Activated gamma-delta T cell treated with Interleukin-2 at 50 U/mL for 16 hours (primary cell): ENCODE data around the gene TNP2.
"Not testable (repeated sequence)": the region's sequence is repeated elsewhere in the genome, so short reads cannot be mapped to it uniquely, and the experiment has no call there.

Experiments
- DNase-seq: peaks from one replicate; pipeline ENCODE4 v3.0.0-alpha.2; 2020

The TNP2 gene

DNA sequence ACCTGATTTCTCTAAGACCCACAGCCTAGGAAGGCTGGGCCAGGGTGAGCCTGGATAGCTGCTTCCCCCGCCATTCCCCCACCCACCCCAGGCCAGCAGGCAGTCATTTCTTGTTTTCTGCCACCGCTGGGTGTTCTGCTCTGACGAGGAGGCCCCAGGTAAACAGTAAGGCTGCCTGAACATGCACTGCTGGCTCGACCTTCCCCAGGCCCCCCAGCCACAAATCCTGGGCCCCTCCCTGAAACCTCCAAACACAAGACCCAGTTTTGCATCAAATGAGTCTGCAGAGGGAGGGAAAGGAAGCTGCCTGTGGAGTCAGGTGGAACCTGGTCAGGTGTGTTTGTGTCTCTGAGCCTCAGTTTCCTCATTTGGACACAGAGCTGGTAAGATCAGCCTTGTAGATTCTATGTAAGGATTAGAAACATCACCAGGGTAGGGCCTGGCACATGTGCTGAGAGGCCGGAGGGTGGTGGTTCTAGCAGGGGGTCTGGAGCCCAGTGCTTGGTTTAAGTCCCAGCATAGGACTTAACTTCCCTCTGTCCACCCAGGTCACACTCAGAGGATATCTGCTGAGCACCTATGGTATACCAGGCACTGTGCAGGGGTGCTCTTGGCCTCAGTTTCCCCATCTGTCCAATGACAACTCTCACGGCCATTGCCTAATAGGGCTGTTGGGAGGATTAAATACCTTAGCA, 30.9 kb upstream of the TNP2 start:
- no peak for DNase-seq

DNA sequence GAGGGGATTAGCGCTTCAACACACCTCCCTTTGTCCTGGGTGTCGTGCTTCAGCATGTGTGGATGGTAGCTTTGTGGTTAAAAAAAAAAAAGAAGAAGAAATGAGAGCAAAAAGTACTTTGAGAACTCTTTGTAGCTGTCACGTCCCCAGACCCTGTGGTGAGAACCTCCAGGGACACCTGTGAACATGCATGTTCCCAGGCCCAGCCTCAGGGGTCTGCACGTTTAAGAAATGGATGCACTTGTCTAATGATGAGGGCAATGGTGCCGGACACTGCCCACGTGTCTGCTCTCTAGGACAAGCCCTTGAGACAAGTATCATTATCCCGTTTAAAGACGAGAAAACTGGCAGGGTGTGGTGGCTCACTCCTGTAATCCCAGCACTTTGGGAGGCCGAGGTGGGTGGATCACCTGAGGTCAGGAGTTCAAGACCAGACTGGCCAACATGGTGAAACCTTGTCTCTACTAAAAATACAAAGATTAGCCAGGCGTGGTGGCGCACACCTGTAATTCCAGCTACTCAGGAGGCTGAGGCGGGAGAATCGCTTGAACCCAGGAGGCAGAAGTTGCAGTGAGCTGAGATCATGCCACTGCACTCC, 29.9 kb upstream of the TNP2 start:
- not testable (repeated sequence) for DNase-seq

DNA sequence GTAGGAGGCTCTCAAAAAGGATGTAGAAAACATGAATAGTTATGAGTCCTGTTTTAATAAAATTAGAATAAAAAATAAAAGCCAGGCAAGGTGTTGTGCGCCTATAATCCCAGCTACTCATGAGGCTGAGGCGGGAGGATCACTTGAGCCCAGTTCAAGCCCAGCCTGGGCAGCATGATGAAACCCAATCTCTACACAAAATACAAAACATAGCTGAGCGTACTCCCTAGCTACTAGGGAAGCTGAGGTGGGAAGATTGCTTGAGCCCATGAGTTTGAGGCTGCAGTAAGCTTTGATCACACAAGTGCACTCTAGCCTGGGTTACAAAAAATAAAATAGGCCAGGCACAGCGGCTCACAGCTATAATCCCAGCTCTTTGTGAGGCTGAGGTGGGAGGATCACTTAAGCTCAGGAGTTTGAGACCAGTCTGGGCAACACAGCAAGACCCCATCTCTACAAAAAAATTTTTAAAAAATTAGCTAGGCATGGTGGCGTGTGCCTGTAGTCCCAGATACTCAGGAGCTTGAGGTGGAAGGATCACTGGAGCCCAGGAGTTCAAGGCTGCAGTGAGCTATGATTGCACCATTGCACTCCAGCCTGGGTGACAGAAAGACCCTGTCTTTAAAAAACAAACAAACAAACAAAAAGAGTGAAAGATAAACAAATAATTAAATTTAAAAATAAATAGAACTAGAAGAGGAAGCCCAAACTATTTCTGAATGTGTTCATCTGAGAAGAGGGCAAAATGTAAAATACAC, 29.2 kb upstream of the TNP2 start:
- DNase-seq, result no peak

DNA sequence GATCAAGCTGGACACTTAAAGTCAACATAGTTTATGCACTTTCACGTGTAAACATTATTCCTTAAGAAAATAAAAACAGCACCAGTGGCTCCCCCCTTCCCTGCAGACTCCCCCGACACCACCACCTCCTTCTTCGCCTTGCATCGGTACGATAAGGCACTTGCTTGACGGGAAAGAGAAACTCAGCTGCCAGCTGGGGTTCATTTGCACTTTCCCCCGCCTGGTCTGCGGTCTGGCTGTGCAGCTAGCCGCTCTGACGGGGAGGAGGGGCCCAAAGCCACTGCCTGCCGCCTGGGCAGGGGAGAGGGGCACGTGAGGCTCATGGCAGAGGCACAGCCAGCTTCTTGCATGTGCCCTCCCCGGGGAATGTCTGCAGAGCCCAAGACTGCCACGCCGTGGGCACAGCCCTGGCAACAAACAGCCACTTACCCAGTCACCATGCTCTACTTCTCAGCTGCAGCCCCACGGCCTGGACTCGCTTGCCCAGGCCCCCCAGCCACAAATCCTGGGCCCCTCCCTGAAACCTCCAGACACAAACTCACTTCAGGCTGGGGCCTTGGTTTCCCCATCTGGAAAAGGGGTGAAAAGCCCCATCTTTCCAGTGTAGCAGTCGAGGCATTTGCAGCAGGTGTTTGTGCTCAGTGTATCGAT, 28.5 kb upstream of the TNP2 start:
- DNase-seq, result peak; percentile 65

DNA sequence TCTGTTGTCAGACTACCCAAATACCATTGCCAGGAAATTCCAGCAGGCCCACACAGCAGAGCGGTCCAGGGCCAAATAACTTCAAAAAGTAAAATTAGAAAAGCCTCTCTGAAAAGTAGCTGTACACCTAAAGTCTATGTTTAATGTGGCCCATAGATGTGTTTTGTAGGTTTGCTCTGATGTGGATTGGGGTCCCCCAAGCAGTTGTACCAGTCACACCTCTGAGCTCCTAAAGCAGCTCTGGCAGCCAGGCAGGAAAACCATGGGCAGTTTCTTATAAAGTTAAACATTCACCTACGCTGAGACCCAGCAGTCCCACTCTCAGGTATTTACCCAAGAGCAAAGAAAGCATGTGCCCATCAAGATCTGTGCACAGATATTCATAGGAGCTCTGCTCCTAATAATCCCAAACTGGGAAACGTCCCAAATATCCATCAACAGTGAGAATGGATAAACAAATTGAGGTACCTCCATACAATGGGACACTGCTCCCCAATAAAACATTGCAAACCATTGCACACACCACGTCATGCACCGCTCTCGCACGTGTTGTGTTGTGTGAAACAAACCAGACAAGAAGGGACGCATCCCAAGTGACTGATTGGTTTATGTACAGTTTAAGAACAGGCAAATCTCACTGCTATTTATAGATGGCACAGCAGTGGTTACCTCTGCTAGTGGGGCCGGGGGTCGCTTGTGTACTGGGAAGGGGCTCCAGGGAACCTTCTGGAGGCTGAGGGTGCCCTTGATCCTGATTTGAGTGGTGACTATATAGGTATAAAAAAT, 27.8 kb upstream of the TNP2 start:
- no peak for DNase-seq

DNA sequence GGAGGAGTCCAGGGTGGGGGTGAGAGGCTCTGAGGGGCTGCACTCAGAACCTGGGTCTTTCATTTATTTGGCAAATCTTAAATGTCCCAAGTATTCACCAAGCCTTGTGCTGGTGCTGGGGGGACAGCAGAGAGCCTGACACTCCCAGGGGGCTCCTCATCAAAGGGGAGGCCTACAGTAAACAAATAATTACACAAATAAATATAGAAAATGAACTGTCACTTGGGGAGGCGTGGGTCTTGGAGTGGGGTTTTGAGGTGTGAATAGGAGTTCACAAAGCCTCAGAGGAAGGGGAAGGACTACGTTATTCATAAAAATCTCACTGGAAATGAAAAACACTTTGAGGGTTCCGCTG, 27.2 kb upstream of the TNP2 start:
- DNase-seq, result no peak

DNA sequence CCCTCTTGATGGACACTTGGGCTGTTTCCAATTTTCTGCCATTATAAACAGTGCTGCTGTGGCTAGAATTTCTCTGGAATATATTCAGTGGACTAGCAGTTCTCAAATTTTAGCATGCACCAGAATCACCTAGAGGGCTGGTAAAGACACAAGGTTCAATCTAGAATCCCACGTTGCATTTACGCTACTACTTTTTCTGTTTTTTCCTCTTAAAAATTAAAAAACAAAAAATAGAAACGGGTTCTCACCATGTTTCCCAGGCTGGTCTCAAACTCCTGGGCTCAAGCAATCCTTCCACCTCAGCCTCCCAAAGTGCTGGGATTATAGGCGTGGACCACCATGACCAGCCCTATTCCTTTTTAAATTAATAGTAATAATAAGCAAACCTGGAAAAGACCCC, 26.5 kb upstream of the TNP2 start:
- DNase-seq, result no peak

DNA sequence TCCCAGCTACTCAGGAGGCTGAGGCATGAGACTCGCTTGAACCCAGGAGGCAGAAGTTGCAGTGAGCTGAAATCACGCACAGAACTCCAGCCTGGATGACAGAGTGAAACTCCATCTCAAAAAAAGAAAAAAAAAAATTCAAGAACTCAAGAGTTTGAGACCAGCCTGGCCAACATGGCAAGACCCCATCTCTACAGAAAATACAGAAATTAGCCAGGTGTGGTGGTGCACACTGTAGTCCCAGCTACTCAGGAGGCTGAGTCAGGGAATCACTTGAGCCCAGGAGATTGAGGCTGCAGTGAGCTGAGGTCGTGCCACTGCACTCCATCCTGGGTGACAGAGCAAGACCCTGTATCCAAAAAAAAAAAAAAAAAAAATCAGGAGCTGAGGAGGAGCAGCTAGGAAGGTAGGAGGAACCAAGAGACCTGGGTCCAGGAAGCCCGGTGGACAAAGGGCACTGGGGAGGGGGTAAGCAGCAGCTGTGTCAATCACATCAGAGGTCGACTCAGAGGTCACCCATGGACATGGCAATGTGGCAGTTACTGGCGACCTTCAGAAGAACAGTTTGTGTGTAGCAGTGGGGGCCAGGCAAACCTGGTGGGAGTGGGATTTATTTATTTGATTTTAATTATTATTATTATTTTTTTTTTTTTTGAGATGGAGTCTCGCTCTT, 23.1 kb upstream of the TNP2 start:
- no peak for DNase-seq

DNA sequence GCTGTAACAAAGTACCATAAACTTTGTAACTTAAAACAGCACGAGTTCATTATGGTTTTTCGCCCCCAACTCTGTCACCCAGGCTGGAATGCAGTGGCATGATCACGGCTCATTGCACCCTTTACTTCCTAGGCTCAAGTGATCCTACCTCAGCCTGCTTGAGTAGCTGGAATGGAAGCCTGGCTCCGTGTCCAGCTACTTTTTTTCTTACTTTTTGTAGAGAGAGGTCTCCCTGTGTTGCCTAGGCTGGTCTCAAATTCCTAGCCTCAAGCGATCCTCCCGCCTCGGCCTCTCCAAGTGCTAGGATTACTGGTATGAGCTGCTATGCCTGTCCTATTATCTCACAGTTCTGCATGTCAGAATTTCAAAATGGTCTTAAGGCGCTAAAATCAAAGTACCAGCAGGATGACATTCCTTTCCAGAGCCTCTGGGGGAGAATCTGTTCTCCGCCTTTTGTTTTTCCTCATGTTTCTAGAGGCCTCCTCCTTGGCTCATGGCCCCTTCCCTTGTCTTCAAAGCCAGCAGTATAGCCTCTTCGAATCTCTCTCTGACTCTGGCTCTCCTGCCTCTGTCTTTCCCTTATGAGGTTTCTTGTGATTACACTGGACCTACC, 22.1 kb upstream of the TNP2 start:
- DNase-seq, result no peak

DNA sequence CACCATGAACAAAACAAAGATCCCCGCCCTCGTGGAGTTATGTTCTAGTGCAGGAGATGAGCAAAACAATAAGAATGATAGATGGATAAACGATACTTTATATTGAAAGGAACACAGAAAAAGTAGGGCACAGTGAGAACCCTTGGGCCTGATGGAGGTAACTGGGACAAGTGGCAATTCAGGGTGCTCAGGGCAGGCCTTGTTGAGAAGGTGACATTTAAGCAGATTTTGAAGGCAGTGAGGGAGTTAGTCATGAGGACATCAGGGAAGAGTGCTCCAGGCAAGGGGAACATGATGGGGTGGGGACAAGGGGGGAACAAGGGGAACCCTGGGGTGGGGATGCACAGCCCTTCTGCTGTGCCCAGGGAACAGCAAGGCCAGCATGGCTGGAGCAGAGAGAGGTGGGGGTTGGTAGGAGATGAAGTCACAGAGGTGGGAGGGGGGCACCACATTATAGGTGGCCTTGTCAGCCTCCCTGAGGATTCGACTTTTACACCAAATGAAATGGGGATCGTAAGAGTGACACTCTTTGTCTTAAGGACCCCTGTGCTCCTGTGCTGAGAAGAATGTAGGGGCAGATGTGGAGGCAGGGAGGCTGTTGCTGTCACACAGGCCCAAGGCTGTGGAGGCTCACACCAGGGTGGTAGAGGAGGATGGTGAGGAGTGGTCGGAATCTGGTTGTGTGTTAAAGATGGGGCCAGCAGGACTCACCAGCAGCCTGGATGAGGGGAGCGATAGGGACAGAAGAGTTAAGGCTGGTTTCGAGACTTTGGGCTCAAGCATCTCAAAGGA, 21.2 kb upstream of the TNP2 start:
- no peak for DNase-seq

DNA sequence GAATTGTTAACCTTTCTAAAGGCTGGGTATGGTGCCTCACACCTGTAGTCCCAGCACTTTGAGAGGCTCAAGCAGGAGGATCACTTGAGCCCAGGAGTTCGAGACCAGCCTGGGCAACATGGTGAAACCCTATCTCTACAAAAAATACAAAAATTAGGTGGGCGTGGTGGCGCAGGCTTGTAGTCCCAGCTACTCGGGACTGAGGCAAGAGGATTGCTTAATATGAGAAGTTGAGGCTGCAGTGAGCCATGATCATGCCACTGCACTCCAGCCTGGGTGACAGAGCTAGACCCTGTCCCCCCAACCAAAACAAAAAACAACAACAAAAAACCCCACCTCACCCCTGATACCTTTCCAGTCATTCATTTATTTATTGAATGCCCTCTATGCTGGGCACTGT, 20.6 kb upstream of the TNP2 start:
- not testable (repeated sequence) for DNase-seq

DNA sequence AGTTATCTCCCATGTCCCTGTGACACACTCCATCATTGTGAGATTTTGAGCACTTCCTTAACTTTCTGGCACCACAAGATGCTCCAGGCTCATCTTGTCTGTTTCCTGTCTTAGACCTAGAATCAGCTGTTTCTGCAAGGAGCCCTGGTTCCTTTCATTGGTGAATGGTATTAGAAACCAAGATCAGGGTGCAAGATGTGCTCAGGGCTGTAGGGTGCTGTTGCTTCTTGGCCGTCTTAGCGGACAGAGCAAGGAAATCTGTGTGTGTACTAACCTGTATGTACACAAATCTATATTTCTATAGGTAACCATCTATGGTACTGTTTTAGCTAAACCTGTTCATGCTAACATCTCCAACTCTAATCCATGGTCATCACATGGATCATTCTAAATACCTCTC, 20.1 kb upstream of the TNP2 start:
- DNase-seq, result no peak

DNA sequence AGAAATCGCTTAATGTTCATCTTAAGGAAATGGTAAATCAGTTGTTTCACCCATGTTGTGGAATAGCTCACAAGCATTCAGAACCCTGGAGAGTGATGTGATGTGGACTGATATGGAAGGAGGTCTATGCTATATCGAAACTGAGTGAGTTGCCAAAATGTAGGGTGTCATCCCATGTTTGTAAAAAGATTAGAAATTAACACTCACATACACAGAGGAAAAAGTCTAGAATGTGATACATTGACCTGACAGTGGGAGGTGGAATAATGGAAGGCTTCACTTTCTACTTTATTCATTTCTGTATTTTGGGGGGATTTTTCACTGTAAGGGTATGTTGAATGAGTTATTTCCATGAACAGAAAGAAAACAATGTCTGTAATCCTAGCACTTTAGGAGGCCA, 16.7 kb upstream of the TNP2 start:
- no peak for DNase-seq

DNA sequence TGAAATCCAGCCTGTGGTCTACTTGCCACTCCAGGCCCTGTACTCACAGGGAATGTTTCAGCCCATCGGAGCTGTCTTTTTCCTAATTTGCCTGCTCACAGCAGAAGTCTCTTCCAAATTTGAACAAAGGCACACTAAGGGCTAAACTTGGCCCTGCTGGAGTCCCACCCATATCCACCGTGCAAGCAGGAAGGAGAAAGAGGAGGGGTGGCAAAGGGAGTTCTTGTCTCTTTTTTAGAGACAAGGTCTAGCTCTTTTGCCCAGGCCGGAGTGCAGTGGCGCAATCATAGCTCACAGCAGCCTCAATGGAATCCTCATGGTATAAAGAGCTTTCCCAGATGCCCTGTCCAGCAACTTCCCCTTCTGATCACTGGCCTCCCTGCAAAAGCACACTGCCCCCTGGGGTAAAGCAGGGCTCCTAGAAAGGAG, 14.7 kb upstream of the TNP2 start:
- DNase-seq, result no peak

DNA sequence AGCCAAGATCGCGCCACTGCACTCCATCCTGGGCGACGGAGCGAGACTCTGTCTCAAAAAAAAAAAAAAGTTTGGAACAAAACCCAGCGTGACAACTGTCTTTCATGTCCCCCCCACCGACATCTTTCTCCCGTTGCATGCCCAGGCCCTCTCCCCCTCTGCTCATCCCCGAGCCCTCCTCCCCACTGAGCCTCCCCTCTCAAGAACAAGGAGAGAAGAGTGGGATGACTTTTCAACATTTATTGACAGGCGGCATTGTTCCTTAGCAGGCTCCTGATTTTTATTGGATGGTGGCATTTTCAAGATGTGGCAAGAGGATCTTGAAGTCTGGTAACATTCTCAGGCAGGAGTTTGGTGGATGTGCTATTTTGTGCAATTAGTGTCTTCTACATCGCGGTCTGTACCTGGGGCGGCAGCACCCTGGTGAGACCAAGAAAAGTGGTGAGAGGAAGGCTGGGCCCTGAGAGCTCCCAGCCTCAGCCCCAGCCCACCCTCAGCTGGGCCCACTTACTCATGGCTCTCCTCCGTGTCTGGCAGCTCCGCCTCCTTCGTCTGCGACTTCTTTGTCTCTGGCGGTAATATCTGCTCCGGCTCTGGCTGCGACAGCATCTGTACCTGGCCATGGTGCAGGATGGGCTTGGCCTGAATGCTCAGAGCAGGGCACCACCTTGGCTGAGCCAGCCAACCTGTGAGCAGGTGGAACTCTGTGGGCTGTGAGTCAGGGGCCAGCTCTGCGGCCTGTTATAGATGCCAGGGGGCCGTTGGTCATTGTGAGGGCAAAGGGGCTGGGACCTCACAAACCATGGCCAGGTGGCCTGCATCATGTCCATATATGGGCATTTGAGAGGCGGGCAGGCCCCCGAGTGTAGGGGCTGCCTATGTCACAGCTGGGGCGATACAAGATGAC, 11.7 kb upstream of the TNP2 start, which contains the start of gene PRM1:
Gene PRM1, minus strand, starts transcription at position 715 of the 907 bp plus-strand sequence. Its CDS starts 92 bp downstream, at position 623.
- no peak for DNase-seq

DNA sequence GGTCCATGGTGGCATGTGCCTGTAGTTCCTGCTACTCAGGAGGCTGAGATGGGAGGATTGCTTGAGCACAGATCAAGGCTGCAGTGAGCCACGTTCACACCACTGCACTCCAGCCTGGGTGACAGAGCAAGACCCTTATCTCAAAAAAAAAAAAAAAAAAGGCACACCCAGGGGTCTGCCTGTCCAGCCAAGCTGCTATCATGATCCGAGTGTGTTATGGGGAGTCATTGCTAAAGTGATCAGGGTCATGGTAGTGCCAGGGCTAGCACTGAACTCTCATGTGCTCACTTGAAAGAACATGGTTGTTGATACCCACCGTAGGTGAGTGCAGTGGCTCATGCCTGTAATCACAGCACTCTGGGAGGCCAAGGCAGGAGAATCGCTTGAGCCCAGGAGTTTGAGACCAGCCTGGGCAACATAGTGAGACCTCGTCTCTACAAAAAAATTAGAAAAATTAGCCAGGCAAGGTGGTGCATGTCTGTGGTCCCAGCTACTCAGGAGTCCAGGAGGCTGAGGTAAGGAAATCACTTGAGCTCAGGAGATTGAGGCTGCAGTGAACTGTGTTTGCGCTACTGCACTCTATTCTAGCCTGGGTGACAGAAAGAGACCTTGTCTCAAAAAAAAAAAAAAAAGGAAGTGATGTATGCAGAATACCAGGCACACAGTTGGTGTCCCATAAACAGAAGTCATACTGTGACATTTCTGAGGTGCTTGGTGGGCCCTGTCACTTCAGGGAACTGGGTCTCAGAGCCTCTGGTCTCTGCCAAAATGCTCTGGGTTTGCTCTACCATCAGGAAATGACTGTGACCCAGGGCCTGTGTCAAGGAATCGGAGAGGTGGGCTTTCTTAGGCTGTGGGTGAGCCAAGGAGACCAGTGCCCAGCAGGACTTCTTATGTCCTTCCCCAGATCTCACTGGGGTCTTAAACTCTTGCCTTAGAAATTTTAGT, 9.8 kb upstream of the TNP2 start:
- no peak for DNase-seq

DNA sequence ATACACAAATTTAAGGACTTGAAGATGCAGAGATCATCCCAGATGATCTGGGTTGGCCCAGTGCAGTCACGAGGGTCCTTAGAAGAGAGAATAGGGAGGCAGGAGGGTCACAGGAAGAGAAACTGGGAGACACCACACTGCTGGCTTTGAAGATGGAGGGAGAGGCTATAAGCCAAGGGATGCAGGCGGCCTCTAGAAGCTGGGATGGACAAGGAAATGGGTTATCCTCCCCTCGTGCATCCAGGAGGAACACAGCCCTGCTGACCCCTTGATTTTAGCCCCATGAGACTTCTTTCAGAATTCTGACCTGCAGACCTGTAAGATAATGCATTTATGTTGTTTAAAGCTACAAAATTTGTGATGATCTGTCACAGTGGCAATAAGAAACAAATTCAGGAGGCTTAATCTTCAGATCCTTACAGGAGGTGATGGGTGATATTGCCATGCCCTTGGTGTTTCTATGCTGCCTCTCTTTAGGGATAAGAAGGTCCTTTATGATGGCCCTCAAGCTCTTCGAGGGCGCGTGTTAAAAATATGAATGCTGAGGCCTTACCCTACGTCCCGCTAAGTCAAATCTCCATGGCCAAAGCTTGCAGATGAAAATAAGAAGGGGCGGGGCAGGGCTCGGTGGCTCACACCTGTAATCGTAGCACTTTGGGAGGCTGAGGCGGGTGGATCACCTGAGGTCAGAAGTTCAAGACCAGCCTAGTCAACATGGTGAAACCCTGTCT, 8.6 kb upstream of the TNP2 start:
- no peak for DNase-seq
